ENCODE results near the gene ARFGEF2. TPM values are rescaled to one million over a fixed set of nuclear protein-coding genes. Genes with fewer than 3 reads are reported as not detected.

ARFGEF2 gene
- total RNA-seq, 1 experiment from 2014 or later: 30.3 TPM

GRCh38 chr20:48986899-48987298 is 65.4 kb downstream of the ARFGEF2 start:
- Mint-ChIP-seq H3K4me3 (ENCODE audit: unreplicated experiment) (no peak overlapping the region), H3K27me3 (ENCODE audit: insufficient read depth, unreplicated experiment) (no peaks in the 10 kb centered on the region), H3K4me1 (ENCODE audit: insufficient read depth, unreplicated experiment) (peaks cover 15% of the 10 kb centered on the region), H3K9me3 (ENCODE audit: unreplicated experiment) (no peaks in the 10 kb centered on the region), H3K36me3 (ENCODE audit: insufficient read depth, unreplicated experiment) (peaks cover 89% of the 10 kb centered on the region), H3K27ac (ENCODE audit: low read depth, unreplicated experiment) (no peak overlapping the region)
- POLR2A ChIA-PET: interaction anchor here (0.6 kb wide), 1 partner anchor 231 kb away, joined by 4 read pairs; no protein-coding TSS in a partner anchor
- TF ChIP-seq CTCF (IDR thresholded peaks at IDR 0.05; ENCODE audit: unreplicated experiment): peak; percentile 28
- CTCF ChIA-PET: interaction anchor here (0.8 to 2.2 kb wide), 4 partner anchors 9 to 329 kb away, joined by 4 to 8 read pairs (median 4); no protein-coding TSS in a partner anchor
- BruUV-seq (replicated peaks): no TSS peak
- DNase-seq (ENCODE audit: unreplicated experiment): peak; percentile 25
- intact Hi-C loops (cut with micrococcal nuclease): no loop called here

GRCh38 chr20:48990467-48990866 is 69.0 kb downstream of the ARFGEF2 start:
- ChIA-PET CTCF (interaction anchor here (1.7 kb wide), 1 partner anchor 26 kb away, joined by 6 read pairs; no protein-coding TSS in a partner anchor), POLR2A (interaction anchor here (0.6 to 2.7 kb wide), 3 partner anchors 9 to 59 kb away, joined by 3 to 10 read pairs (median 3); no protein-coding TSS in a partner anchor)
- no peak for TF ChIP-seq CTCF (IDR thresholded peaks at IDR 0.05; ENCODE audit: unreplicated experiment)
- H3K36me3 Mint-ChIP-seq (ENCODE audit: insufficient read depth, unreplicated experiment): peaks cover 88% of the 10 kb centered on the region
- DNase-seq (ENCODE audit: unreplicated experiment): no peak
- no peak overlapping the region for H3K4me3 Mint-ChIP-seq (ENCODE audit: unreplicated experiment)
- no TSS peak for BruUV-seq (replicated peaks)
- H3K4me1 Mint-ChIP-seq (ENCODE audit: insufficient read depth, unreplicated experiment): no peaks in the 10 kb centered on the region
- H3K27me3 Mint-ChIP-seq (ENCODE audit: insufficient read depth, unreplicated experiment): no peaks in the 10 kb centered on the region
- intact Hi-C loops (cut with micrococcal nuclease): no loop called here
- H3K9me3 Mint-ChIP-seq (ENCODE audit: unreplicated experiment): no peaks in the 10 kb centered on the region
- no peak overlapping the region for H3K27ac Mint-ChIP-seq (ENCODE audit: low read depth, unreplicated experiment)

- no peaks in the 10 kb centered on the region for H3K4me1 Mint-ChIP-seq (ENCODE audit: insufficient read depth, unreplicated experiment)
Observed at GRCh38 chr20:48995589-48995988, 74.1 kb downstream of the ARFGEF2 start.

More at GRCh38 chr20:48995589-48995988, 74.1 kb downstream of the ARFGEF2 start:
- Mint-ChIP-seq H3K36me3 (ENCODE audit: insufficient read depth, unreplicated experiment) (peaks cover 84% of the 10 kb centered on the region), H3K27me3 (ENCODE audit: insufficient read depth, unreplicated experiment) (no peaks in the 10 kb centered on the region), H3K4me3 (ENCODE audit: unreplicated experiment) (no peak overlapping the region), H3K27ac (ENCODE audit: low read depth, unreplicated experiment) (no peak overlapping the region), H3K9me3 (ENCODE audit: unreplicated experiment) (no peaks in the 10 kb centered on the region)
- no peak for DNase-seq (ENCODE audit: unreplicated experiment)
- intact Hi-C loops (cut with micrococcal nuclease): no loop called here
- TF ChIP-seq CTCF (IDR thresholded peaks at IDR 0.05; ENCODE audit: unreplicated experiment): no peak
- POLR2A ChIA-PET: interaction anchor here (1.1 to 1.2 kb wide), 2 partner anchors 11 to 13 kb away, joined by 3 to 7 read pairs; no protein-coding TSS in a partner anchor
- CTCF ChIA-PET: interaction anchor here (2.1 kb wide), 1 partner anchor 9 kb away, joined by 8 read pairs; no protein-coding TSS in a partner anchor
- no TSS peak for BruUV-seq (replicated peaks)
